ENCODE measurements around the gene GALNTL6.

DNA sequence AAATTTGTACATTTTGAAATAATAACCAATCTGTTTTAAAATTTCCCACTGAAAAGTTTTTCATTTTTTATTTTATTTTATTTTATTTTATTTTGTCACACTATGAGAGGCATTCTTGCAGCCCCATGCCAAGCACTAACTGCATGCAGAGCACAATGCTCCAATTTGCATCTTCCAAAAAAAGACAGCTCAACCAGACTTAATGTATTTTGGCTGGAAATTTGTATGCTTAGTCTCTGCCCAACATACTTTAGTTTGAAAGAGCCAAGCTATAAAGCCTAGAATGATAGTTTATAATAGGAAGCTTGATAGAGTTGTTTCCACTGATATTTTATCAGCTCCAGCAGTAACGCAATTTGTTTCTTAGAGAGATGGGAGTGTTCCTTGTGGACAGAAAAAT, 235.5 kb downstream of the GALNTL6 start:
- TF ChIP-seq, protein P1, sequence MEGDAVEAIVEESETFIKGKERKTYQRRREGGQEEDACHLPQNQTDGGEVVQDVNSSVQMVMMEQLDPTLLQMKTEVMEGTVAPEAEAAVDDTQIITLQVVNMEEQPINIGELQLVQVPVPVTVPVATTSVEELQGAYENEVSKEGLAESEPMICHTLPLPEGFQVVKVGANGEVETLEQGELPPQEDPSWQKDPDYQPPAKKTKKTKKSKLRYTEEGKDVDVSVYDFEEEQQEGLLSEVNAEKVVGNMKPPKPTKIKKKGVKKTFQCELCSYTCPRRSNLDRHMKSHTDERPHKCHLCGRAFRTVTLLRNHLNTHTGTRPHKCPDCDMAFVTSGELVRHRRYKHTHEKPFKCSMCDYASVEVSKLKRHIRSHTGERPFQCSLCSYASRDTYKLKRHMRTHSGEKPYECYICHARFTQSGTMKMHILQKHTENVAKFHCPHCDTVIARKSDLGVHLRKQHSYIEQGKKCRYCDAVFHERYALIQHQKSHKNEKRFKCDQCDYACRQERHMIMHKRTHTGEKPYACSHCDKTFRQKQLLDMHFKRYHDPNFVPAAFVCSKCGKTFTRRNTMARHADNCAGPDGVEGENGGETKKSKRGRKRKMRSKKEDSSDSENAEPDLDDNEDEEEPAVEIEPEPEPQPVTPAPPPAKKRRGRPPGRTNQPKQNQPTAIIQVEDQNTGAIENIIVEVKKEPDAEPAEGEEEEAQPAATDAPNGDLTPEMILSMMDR (IDR thresholded peaks at IDR 0.05): no peak
- no peak for TF ChIP-seq POLR2A (IDR thresholded peaks at IDR 0.05)
